NCI-H2196 (cell line): Measurements from ENCODE around the gene GRID2.

Source experiments
- DNase-seq: peaks from one replicate; lab custom pipeline; 2025; ENCODE audit not compliant: unreplicated experiment; lab: John Stamatoyannopoulos, UW

Gene GRID2

DNA sequence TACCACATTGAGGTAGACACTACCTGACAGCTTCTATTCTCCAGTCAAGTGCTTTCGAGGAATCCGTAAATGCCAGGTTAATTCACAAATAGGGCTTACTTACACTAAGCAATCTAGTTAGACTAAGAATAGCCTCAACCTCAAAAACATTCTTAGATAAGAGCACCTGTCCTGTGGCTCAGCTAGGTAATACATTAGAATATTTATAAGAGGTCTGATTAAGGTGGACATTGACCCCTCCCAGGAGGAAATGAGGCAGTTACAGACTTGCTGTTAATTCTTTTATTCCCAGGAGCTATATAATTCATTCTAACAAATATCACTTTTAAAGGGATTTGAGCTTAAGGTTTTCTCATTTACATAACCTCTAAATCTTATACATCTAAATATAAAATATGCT, 758.1 kb downstream of the GRID2 start:
- no peak for DNase-seq

DNA sequence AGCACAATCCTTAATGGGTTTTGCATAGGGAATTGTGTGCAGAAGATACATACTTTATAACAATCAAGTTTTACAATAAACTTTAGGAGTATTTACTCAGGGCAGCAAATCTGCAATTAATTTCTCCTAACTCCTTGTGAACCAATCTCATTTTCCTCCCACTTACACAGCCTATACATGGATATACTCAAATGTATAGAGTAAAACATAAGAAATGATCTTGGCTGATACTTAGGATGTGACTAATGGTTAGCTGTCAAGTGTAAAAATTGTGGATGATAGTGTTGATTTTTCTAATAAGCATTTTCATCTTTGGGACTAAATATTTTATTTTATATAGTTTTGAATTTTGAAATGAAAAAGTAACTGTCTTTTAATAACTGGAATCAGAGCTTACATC, 759.6 kb downstream of the GRID2 start:
- no peak for DNase-seq

DNA sequence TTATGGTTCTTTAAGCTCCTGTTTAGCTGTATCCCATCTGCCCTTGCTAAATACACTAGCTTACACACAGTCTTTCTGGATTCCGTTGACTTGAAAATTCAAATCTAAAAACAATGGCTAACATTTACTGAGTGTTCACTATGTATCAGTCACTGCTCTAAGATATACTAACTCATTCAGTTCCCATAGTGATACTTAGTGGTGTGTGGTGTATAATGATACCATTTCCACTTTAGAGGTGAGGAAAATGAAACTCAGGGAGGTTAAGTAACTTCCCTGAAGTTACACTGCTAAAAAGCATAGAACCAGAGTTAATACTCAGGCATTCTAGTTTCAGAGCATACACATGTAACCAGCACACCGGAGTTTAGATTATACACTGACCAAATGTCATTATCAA, 762.0 kb downstream of the GRID2 start:
- no peak for DNase-seq

DNA sequence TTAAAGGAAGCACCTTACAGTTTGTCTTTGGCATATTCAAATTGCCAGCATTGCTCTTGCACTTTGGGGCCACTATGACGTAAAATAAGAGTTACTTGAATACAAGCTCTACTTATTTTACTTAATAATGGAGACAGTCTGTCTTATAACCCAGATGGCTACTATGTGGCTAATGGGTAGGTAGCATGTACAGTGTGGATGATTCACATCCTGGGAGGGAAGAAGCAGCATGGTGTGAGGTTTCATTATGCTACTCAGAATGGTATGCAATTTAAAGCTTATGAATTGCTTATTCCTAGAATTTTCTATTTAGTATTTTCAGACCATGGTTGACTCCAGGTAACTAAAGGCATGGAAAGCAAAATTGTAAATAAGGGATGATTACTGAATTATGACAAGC, 763.0 kb downstream of the GRID2 start:
- DNase-seq = no peak

DNA sequence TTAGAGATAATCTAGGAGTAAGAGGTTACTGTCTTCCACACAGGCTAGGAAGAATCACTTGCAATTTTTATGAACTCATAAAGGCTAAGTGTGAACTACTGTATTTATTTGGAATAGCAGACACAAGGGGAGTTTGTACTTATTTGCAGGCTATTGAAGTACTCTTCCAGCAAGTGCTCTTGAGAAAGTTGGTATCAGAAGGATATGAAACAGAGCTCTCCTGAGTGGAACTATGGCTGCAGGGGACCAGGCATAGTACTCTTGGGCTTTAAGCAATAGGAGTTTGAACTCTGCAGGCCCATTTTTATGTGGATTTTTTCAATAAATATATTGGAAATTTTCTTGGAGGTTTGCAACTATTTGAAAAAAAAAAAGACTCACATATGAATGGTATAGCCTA, 768.5 kb downstream of the GRID2 start:
- no peak for DNase-seq

DNA sequence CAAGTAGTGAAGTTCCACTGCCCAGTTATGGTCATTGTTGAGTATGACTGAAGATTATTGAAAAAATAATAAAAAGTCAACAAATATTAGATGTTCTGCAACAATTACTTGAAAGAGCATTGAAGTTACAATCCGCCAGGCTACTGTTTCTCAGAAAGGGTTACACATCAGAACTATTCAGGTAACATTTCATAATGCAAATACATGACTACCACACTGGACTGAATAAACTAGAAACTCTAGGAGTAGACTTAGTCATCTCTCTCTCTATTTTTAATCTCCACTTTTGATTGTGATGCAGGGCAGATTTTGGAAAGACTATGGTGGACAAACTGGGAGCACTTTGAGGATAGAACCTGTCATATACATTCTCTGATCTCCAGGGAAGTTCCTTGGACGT, 776.5 kb downstream of the GRID2 start:
- DNase-seq = no peak

DNA sequence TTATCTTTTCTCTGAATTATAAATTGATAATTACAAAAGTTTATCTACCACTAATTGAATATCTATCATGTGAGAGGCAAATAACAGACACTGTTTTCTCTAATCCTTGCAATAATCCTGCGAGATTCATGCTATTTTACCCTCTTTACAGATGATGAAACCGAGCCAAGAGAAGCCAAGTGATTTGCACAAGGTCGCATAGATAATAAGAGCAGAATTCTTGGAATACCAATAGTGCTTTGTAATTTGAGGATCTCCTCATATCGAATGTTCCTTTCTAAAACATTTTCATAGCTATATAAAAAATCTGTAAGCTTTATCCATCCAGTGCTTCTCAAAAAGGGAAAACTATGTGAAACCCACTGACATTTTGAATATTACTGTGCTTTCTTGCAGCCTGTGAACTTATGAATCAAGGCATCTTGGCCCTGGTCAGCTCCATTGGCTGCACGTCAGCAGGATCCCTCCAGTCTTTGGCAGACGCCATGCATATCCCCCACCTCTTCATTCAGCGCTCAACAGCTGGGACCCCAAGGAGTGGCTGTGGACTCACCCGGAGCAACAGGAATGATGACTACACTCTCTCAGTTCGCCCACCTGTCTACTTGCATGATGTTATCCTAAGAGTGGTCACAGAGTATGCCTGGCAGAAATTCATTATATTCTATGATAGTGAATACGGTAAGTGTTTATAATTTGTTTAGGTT, 781.0 kb downstream of the GRID2 start:
- DNase-seq = no peak

DNA sequence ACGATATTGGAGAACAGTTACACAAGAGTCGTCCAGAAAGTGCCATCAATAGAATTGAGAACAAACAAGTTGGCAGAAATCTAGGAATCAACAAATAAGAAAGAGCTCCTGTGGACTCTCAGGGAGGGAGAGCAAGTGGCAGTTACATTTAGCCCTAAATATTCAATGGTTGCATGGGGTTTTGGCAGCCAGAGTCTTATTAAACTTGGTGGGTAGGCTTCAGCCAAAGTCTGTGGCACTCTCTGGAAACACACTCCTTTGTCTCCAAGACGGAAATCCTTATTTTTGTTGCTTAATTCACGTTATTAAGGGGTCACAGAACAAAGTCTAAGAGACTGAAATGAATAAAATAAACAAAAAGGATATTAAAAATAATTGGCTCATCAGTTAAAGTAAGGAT, 782.6 kb downstream of the GRID2 start:
- DNase-seq = no peak

DNA sequence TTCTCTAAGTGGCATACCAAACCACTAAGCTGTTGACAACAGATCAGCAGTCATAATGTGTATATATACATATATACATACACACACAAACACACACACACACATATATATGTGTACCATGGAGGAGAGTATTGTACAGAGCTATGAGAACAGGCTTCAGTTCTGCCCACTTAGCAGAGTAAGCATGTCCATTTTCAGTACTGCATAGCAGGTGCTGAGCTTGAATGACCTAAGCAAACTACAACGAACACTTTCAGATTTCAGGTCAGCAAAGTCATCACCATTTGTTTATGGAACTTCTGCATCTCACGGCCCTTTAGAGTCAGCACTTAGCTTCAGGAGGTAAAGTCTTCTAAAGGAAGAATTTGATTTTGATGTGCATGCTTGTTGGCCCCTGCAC, 789.0 kb downstream of the GRID2 start:
- DNase-seq = no peak

DNA sequence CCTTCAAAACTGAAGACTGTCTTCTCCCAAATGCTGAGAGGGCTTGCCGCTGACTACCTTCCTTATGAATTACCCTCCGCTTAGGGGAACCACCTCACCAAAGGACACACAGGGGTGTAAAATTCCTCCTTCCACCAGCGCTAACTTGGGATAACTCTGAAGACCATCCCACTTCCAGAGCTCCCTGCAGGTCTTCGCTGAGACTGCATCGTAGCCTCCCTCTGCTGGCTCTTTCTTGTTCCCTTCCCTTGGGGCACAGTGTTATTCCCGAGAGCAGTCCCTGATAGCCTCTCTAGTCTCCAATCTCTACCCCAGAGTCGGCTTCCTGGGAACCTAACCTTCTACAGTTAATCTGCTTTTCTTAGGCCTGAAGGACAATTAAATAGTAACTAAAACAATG, 799.3 kb downstream of the GRID2 start:
- no peak for DNase-seq

DNA sequence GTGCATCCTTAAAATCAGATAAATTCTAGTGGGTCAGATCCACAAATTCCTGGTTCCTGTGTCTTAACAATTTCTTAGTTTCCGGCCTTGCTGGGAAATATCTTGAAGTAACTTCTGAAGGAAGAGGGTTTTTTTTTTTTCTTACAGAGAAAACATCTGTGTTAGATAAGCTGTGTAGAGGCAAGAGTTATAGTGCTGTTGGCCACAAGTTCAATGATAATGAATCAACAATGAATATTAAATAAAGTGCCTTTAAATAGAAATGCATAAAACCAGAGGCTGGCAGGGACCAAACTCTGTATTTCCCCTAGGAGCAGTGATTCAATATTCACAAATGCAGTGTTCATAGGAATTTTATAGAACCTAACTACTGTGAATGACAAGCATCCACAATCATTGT, 812.9 kb downstream of the GRID2 start:
- no peak for DNase-seq

DNA sequence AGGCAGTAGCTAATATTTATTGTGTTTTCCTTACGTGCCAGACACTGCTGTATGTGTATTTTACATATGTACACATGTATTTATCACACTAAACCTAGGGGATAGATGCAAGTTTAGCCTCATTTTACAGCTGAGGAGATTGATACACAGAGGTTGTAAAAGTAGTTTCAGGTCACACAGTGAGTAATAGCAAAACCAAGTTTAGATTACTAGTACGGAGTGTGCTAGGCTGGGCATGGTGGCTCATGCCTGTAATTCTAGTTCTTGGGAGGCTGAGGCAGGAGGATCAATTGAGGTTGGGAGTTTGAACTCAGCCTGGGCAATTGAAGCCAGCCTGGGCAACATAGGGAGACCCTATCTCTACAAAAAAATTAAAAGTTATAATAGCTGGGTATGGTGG, 823.7 kb downstream of the GRID2 start:
- DNase-seq = no peak

DNA sequence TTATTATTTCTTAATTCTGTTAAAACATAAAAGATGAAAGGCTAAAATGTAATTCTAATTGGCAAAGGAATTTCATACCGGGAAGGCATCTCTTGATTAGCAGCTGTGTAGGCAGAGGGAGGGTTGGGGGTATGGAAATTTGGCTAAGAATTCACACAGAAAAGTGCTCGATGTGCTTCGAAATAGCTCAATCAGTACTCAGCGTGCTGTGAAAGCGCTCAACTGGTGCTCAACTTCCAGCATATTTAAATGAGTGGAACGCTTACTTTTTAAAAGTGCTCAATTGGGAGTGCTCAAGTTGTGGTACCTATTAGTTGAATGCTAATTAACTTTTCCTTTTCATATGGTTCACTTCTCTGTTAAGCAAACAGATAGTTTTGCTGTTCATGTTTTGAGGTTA, 828.9 kb downstream of the GRID2 start:
- DNase-seq = no peak

DNA sequence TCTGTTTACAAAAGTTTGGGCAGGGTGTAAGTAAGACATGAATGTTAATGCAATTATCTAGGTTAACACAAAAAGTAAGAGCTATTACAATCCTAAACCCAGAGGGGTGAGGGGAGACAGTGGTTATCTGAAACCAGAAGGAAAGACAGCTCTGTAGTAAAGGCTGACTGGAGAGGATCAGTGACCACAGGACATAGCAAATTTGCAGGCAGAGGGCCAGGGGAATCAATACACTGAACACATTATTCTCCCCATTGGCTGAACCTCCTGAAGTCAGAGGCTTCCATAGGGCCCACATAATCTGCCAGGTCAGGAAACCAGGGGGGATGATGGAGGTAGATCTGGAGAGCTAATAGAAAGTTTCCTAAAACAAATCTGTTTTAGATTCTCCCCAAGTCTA, 835.4 kb downstream of the GRID2 start:
- DNase-seq = no peak

DNA sequence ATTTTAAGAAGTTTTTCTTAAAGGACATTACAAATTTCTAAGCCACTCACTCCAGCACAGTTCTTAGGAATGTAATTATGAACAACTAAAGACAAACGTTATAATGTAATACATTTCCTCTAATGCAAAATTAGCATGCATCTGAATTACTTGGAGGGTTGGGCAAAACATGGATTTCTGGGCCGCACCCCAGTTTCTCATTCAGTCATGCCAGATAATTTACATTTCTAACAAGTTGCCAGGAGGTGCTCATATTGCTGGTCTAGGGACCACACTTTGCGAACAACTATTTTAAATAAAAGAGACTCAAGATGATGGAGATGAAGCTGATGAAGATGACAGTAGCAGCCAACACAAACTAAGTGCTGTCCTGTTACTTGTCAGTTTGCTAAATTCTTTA, 840.1 kb downstream of the GRID2 start:
- DNase-seq = no peak

DNA sequence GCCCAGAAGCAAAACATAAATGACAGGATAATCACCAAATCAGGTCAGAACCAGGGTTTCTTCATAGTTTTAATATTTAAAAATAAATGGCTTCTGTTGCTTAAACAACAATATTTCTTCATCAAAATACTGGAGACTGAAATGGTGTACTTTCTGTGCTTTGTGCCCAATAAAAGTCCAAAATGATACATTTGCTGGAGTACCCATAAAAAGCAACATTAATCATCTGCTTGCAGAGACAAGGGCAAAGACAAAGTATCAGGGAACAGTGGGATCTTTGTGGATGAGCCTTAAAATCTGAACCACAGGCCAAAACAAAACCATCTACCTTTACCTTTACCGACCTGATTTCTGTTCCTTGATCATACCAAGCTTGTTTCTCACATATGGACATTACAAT, 840.9 kb downstream of the GRID2 start:
- no peak for DNase-seq

DNA sequence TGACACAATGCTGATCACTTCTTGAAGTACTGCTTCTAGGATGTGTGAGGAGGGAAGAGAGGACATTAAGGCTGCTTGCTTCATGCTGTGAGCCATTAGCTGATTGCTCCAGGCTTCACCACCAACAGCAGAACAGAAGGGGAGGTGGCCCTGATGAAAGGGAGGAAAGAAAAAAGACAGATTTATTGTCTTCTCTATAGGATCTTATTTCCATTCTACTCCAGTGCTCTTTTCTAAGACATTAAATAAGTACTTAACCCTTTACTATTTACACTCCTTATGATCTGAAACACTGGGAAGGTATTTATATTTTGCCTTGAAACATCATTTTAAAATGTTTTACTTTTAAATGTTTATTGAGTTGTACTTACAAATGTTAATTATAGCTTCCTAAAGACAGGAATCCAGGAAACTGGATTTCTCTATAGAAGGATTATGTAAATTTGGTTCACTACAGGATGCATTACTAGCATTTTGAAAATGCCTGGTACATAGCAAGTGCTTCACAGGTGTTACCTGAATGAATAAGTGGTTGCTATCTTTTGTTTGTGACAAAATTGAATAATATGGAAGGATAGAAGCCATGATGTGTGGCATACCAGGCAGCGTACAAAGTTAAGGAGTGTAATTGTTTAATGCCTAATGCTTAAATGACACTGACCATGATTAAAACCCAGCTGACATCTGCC, 843.9 kb downstream of the GRID2 start:
- no peak for DNase-seq

DNA sequence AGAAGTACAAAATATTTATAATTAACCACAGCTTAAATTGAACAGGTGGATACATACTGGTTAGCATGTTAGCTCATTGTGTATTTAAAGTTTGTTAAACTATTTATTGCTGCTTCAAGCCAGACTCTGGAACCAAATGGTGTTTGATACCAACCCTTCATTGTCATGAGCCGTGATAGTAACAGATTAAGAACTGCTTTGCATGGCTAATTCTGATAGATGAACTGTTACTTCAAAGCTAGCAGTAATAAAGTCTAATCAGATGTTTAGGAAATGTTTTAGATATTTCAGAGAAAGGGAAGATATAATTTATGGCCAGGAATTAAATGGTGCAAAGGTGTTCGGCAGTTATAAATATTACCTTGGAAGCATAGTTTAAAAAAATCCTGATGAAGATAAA, 848.7 kb downstream of the GRID2 start:
- DNase-seq = no peak

DNA sequence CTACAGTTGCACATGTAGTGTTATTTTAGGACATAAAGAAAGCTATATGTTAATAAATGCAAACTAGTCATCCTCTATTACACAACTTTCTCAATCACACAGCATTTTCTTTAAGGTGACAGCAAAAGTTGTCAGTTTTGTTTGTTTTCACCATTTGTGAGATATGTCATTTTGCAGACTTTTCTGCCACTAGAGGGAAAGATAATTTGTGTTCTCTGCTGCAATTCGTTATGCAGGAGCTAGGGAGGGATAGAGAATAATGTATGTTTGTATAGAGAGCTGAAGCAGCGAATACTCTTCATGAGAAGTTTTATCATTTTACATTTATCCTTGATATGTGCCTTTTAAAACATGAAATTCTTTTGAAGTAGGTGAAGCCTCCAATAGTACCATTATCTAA, 854.2 kb downstream of the GRID2 start:
- no peak for DNase-seq

DNA sequence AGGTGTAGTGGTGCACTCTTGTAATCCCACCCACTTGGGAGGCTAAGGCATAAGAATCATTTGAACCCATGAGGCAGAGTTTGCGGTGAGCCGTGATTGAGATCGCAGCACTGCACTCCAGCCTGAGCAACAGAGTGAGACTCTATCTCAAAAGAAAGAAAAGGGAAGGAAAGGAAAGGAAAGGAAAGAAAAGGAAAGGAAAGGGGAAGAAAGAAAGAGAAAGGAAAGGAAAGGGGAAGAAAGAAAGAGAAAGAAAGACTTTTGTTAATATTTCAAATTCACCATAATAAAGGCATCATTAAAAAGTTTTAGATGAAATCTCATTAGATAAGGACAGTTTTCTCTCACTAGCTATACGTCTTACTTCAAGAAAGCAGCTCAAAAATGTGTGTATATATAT, 864.3 kb downstream of the GRID2 start:
- DNase-seq = no peak

DNA sequence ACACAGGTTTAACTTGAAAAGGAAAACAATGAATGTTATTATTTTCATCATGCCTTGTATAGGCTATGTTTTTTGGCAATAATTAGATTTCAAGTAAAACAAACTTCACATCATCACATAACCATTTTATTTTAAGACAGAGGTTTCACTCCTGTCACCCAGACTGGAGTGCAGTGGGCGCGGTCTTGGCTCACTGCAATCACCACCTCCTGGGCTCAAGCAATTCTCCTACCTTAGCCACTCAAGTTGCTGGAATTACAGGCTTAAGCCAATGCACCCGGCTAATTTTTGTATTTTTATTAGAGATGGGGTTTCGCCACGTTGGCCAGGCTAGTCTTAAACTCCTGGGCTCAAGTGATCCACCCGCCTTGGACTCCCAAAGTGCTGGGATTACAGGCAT, 866.2 kb downstream of the GRID2 start:
- DNase-seq = no peak

DNA sequence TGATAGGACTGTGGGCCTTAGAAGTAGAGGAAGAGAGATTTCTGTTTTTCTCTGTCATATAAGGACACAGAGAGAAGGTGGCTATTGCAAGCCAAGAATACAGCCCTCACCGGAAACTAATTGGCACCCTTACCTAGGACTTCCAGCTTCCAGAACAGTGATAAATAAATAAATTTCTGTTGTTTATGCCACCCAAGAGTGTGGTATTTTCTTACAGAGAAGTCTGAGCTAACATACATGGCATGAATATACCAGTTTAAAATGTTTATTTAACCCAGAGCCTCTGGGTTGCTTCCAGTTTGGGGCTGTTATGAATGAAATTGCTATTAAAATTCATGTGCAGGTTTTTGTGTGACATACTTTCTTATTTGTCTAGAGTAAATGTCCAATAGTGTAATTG, 870.8 kb downstream of the GRID2 start:
- DNase-seq = no peak

DNA sequence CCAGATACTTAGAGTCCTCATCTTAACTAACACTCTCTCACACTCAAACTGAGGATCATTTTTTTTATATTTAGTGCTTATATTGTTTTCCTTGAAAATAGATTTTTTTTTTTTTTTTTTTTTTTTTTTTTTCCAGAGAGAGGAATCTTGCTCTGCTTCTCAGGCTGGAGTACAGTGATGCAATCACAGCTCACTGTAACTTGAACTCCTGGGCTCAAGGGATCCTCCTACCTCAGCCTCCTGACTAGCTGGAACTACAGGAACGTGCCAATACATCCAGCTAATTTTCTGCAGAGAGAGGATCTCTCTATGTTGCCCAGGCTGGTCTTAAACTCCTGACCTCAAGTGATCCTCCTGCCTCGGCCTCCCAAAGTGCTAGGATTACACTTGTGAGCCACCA, 874.5 kb downstream of the GRID2 start:
- DNase-seq = no peak
